GM19238 (cell line): ENCODE measurements around the gene FAM3A.
"Not testable (repeated sequence)": the region's sequence is repeated elsewhere in the genome, so short reads cannot be mapped to it uniquely, and the experiment has no call there.

ENCODE experiments used
- DNase-seq: peaks from one replicate; pipeline ENCODE4 v3.0.0; 2011; ENCODE audit warnings: low spot score; ENCODE audit not compliant: insufficient read length

The FAM3A gene

GRCh38 chrX:154505734-154506133 is 10.3 kb downstream of the FAM3A start:
- no peak for DNase-seq

DNA sequence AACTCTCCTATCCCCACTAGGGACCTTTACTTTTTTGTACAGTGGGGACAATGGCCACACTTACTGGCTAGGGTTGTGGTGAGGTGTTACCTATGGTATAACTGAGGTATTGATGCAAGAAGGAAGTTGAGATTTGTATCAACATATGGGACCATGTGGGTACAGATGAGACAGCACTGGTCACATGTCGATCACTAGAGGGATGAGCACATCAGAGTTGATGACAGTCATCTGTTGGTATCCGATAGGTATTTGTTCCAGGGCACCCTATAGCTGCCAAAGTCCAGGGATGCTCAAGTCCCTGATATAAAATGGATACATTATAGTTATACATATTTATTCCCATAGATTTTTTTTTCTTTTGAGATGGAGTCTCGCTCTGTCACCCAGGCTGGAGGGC is 13.0 kb downstream of the FAM3A start:
- no peak for DNase-seq

- DNase-seq: no peak
Measured at GRCh38 chrX:154502098-154502497, 13.9 kb downstream of the FAM3A start.

DNA sequence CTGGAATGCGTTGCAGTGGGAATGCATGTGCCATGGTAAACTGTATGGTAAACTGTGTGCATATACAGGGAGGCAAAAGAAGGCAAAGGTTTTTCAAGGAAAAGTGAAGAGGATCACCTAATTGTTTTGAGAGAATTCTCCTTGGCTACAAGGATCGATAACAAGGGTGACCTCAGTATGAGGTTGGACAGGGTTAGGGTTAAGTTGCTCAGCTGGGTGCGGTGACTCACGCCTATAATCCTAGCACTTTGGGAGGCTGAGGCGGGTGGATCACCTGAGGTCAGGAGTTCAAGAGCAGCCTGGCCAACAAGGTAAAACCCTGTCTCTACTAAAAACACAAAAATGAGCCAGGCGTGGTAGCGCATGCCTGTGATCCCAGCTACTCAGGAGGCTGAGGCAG is 14.6 kb downstream of the FAM3A start:
- not testable (repeated sequence) for DNase-seq

DNA sequence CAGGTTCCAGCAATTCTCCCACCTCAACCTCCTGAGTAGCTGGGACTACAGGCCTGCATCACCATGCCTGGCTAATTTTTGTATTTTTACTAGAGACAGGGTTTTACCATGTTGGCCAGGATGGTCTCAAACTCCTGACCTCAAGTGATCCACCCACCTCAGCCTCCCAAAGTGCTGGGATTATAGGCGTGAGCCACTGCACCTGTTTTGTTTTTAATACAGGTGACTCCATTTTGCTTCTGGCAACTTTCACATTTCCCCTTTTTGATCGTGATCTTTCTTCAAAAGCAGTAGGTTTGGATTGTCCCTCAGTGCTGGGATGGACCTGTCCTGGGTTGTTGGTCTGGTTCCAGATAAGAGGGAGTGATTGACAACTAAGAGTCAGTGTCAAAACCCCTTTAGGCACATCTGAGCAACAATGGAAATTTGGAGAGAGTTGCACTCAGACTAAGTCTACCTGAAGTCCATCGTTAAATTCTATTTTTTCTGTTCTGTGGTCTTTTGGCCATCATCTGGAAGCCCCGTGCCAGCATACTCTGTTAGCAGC is 19.4 kb downstream of the FAM3A start:
- not testable (repeated sequence) for DNase-seq

- DNase-seq: no peak
Measured at GRCh38 chrX:154495472-154495922, 20.5 kb downstream of the FAM3A start.

DNA sequence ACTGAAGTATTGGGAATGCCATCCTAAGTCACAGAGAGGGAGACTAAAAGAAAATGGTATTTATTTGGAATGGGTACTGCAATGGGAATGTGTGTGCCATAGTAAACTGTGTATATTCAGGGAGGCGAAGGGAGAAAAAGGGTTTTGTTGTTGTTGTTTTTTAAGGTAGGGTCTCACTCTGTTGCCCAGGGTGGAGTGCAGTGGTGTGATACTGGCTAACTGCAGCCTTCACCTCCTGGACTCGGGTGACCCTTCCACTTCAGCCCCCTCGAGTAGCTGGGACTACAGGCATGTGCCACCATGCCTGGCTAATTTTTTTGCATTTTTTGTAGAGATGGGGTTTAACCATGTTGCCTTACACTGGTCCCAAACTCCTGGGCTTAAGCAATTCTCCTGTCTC is 21.3 kb downstream of the FAM3A start:
- no peak for DNase-seq

DNA sequence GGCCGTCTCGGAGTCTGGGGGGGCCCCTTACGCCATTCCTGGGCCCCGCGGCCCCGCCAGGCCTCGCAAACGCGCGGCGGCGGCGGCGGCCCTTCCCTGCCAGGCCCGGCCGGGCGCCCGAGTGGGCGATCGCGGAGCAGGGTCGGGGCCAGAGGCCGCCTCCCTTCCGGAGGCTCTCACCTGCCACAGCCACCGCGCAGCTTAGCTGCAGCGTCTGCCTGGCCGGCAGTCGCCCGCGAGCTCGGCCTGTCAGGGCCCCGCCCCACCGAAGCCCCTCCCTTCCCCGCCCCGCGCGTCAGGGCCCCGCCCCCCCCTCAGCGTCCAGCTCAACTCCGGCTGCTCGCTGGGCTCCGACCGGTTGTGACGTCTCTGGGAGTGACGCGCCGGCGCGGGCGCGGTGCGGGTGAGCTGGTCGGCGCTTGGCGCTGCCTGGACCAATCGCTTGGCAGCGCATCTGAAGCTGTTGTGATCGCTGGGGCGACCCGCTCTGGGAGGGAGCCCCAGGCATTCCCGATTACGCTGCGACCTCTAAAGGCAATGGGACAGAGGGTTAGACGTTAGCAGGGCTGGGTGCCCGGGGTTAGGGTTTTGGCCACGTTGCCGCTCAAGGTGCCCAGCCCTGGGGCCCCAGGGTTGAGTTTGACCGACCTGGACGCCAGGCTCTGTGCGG is 25.5 kb downstream of the FAM3A start, which contains the start of gene SLC10A3:
Gene SLC10A3, minus strand, starts transcription at position 216 of the 670 bp plus-strand sequence. CDS start 1,689 bp downstream, outside the sequence.
- DNase-seq: peak; percentile 89

DNA sequence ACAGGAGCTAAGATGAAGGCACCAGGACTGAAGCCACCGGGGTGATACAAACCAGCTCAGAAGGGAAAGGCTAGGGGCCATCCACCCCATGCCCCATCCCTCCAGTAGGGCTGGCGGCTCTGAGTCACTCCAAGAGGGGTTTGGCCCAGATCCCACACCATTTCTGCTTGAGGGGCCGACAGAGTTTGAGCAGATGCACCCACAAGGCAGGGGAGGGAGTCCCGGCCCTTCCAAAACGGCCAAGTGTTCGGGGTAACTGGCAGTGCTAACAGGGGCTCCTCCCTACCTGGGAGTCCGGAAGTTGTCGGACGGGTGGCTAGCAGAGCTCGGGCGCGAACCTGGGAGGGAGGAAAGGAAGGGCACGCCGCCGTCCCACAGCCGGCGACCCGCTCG is 26.0 kb downstream of the FAM3A start:
- DNase-seq: no peak

- DNase-seq: no peak
Measured at GRCh38 chrX:154489182-154489581, 26.9 kb downstream of the FAM3A start.

DNA sequence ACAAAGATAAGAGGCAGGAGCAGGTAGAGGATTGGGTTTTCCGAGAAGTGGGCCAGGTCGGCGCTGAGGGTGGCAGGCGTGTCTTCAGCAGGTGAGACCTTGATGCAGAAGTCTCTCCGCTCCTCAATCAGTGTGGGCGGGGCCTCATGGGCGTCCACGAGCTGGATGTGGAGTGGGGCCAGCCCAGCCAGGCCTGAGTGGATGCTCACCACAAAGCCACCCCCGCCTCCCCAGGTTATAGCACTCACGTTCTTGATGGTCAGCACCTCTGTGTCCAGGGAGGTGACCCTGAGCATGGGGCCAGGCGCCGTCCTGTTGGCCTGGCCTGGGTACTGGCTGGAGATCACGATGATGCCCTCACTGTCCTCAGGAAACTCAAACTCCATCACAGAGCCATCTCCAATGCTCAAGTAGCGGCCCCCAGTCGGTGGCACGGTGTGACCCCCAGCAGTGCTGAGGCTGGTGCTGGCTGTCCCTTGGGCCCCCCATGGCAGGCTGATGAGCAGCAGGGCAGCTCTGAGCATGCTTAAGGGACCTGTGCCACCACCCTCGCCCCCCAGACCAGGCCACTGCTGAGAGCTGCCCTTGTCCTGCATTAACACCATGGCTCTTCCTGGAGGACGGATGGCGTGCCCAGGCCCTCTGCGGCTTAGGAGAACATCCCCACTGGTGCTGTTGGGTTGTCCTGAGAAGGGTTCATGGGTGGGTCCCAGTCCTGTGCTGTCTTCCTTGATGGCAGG is 27.5 kb downstream of the FAM3A start:
- no peak for DNase-seq

GRCh38 chrX:154487518-154488290 is 28.3 kb downstream of the FAM3A start:
- DNase-seq: no peak

GRCh38 chrX:154486396-154487207 is 29.4 kb downstream of the FAM3A start, which contains the start of gene UBL4A:
TSS of gene UBL4A (minus strand) at chrX:154486615. CDS start at chrX:154486584, 31 bp downstream.
- DNase-seq: peak; percentile 62

- peak; percentile 39 for DNase-seq
Measured at GRCh38 chrX:154486052-154486395, 30.0 kb downstream of the FAM3A start.

DNA sequence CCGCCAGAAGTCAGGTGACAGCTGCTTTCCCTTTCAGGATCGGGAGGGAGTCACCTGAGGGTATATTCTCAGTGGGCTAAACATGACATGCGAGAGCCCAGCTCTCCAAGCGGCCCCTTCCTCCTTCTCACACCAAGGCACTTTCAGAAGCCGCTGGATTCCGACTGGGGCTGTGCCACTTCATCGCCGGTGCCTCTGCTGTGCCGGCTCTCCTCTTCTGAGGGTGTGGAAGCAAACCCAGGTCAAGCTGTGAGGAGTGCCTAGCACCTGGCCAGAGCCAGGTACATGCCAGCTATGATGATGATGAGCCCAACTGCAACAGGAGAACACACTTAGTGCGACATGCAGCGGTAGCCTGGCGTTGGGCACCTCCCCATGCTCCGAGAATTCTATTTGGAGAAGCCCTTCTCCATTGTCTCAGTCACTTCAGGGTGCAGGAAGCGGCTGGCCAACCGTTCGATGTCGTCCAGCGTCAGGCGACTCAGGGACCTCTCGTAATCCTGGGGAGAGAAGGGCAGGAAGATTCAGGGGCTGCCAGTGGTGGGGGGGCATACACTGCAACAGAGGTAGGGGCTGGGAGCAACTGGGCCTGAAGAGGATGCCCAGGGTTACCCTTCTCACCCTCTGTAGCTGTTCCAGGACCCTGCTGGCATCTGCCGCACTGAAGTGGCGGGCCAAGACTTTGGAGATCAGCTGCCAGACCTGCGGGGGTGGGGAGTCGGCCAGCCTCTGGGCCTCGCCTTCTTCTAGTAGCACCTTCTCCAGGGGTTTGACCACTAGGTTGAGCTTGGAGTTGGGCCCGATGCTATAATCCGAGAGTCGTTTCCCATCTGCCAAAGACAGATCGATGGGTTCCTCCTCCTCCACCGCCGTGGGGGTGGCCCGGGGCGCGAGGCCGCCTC is 30.6 kb downstream of the FAM3A start:
- DNase-seq: no peak

GRCh38 chrX:154484255-154485149 is 31.5 kb downstream of the FAM3A start:
- DNase-seq: no peak

DNA sequence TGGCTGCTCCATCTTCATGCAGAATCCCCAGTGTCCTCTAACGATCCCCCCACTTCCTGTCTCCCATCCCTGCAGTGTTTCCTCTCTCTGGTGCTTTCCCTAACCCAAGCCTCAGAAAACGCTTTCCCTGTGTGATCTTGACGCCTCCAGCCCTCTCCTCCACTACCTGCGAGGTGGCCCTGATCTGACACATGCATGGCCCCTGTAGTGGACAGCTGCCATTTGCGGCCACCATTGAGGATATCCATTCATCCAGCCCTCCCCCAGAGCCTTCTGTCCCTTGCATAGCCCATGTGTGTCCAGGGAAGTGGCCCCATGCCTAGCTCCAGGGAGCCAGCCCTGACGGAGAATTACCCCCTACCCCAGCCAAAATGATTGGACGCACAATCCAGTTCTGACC is 32.7 kb downstream of the FAM3A start:
- no peak for DNase-seq

DNA sequence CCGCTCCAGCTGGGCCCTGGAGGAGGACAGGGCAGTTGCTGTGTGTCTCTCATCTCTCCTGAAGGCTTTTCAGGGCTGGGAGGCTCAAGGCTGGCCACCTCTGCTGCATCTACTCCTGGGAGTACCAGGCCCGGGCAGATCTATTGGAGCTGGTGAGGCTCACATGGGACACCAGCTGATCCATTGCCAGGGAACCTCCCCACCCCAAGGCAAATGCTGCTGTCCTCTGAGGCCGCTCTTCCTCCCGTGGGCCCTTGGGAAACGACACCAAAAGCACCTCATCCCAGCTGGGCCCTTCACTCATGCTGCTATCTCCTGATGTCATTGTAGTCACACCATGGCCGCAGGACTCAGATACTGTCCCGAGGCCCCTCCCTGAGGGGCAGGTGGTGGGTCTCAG is 33.2 kb downstream of the FAM3A start:
- no peak for DNase-seq
